ENCODE results near the gene ASIC4.
A peak's percentile ranks its signal among the peaks of the same experiment; 100 is the strongest.

The ASIC4 gene

GRCh38 chr2:219552382-219553167, 38.3 kb downstream of the ASIC4 start:
- peak; percentile 56 to 75 for DNase-seq (ENCODE audit: low read depth in 2 of 2)

GRCh38 chr2:219553168-219553417, 38.8 kb downstream of the ASIC4 start:
- no peak for DNase-seq (ENCODE audit: low read depth in 2 of 2)

GRCh38 chr2:219553463-219553963, 39.2 kb downstream of the ASIC4 start:
- no peak for DNase-seq (ENCODE audit: low read depth in 2 of 2)

- no peak for DNase-seq (ENCODE audit: low read depth in 2 of 2)
These were observed 40.1 kb downstream of the ASIC4 start for GRCh38 chr2:219554350-219554749.

GRCh38 chr2:219555956-219556355, 41.7 kb downstream of the ASIC4 start:
- no peak for DNase-seq (ENCODE audit: low read depth in 2 of 2)

GRCh38 chr2:219556413-219556812, 42.1 kb downstream of the ASIC4 start:
- DNase-seq (ENCODE audit: low read depth in 2 of 2): no peak

GRCh38 chr2:219557320-219557719, 43.0 kb downstream of the ASIC4 start:
- no peak for DNase-seq (ENCODE audit: low read depth in 2 of 2)

- no peak for DNase-seq (ENCODE audit: low read depth in 2 of 2)
These were observed 43.8 kb downstream of the ASIC4 start for GRCh38 chr2:219557791-219558785.

GRCh38 chr2:219559156-219559915, 45.1 kb downstream of the ASIC4 start:
- DNase-seq (ENCODE audit: low read depth in 2 of 2): no peak

GRCh38 chr2:219560037-219560892, 46.0 kb downstream of the ASIC4 start:
- DNase-seq (ENCODE audit: low read depth in 2 of 2): no peak

GRCh38 chr2:219560893-219561178, 46.6 kb downstream of the ASIC4 start:
- DNase-seq (ENCODE audit: low read depth in 2 of 2): no peak

GRCh38 chr2:219561179-219562048, 47.1 kb downstream of the ASIC4 start:
- DNase-seq (ENCODE audit: low read depth in 2 of 2): no peak

- no peak for DNase-seq (ENCODE audit: low read depth in 2 of 2)
These were observed 48.1 kb downstream of the ASIC4 start for GRCh38 chr2:219562049-219563020.

GRCh38 chr2:219563271-219563928, 49.1 kb downstream of the ASIC4 start:
- no peak for DNase-seq (ENCODE audit: low read depth in 2 of 2)

GRCh38 chr2:219565130-219566080, 51.1 kb downstream of the ASIC4 start:
- no peak for DNase-seq (ENCODE audit: low read depth in 2 of 2)

GRCh38 chr2:219566640-219567039, 52.4 kb downstream of the ASIC4 start:
- no peak for DNase-seq (ENCODE audit: low read depth in 2 of 2)

- DNase-seq (ENCODE audit: low read depth in 2 of 2): no peak
These were observed 52.8 kb downstream of the ASIC4 start for GRCh38 chr2:219567131-219567530.

Measured in stimulated activated CD4-positive, alpha-beta T cell treated with anti-CD3 and anti-CD28 coated beads, Interleukin-15, amount 100 ng/mL, for 48 hours (primary cell).